K562 (cell line): Measurements from ENCODE around the gene SUPT5H. TPM values are rescaled to one million over a fixed set of nuclear protein-coding genes. Genes with fewer than 3 reads are reported as not detected.

ENCODE experiments used
- ARHGAP35 ChIP-seq: fragments of 450-650 bp; IDR thresholded peaks from 2 replicates; pipeline ENCODE4 v1.6.1; 2018; ENCODE audit not compliant: partially characterized antibody
- BRF1 ChIP-seq: IDR thresholded peaks from 3 replicates; pipeline ENCODE4 v1.6.1; 2011; ENCODE audit warnings: borderline replicate concordance, mild to moderate bottlenecking; ENCODE audit not compliant: insufficient read length; ENCODE audit errors: extremely low read depth
- CHCHD3 ChIP-seq: fragments of 250-450 bp; sonication (Bioruptor Pico); IDR thresholded peaks from 2 replicates; pipeline ENCODE4 v2.1.2; 2022; ENCODE audit warnings: mild to moderate bottlenecking
- KLF10 ChIP-seq: fragments of 250-450 bp; sonication (Bioruptor Pico); IDR thresholded peaks from 2 replicates; pipeline ENCODE4 v1.6.1; 2021; ENCODE audit warnings: matching md5 sums
- LEF1 ChIP-seq: fragments of 450-650 bp; IDR thresholded peaks from 2 replicates; pipeline ENCODE4 v1.6.1; 2016; ENCODE audit warnings: mild to moderate bottlenecking
- polyA plus RNA-seq, 8 experiments: library from polyadenylated mRNA; depleted of rRNA in 4 of 8; stranded (reverse) in 5 of 8; unstranded in 3 of 8; fragments of >200 nt; fragmentation: Nextera tagmentation in 2 of 8; fragmentation: Illumina TruSeq in 1 of 8; extraction: Ambion mirVana in 2 of 8; extraction: Trizol in 1 of 8; gene quantifications; 2 replicates each; pipeline versions ENCODE4 v1.2.1 to v1.2.3, GENCODE V29; 2011 to 2014; ENCODE audit warnings: inconsistent platforms in 1 of 8, missing spikeins in 1 of 8
- total RNA-seq, 7 experiments: library from RNA; depleted of rRNA in 6 of 7; stranded (reverse); fragments of >200 nt in 6 of 7; fragmentation: Illumina TruSeq in 2 of 7; extraction: Trizol in 2 of 7; gene quantifications; 2 replicates each; pipeline versions ENCODE4 v1.2.1 to v1.2.3, GENCODE V29; 2011 to 2021; ENCODE audit warnings: low replicate concordance in 1 of 7
- TF ChIP-seq, protein P1 (sequence below): sonication (generic); formaldehyde crosslinking; IDR thresholded peaks from 2 replicates; pipeline ENCODE4 v1.8.0; 2022; ENCODE audit warnings: mild to moderate bottlenecking, missing genetic modification reagents
- TF ChIP-seq, protein P2 (sequence below), 2 experiments: IDR thresholded peaks in 1 of 2; conservative IDR thresholded peaks in 1 of 2; 2 replicates each; pipeline ENCODE4 v1.6.1; 2016; ENCODE audit warnings: low read depth in 2 of 2, mild to moderate bottlenecking in 1 of 2, missing compliant biosample characterization in 1 of 2, missing genetic modification characterization in 1 of 2, moderate library complexity in 1 of 2
- TF ChIP-seq, protein P3 (sequence below), 2 experiments: fragments of 450-650 bp in 1 of 2; sonication (generic) in 1 of 2; formaldehyde crosslinking in 1 of 2; IDR thresholded peaks; 2 replicates each; pipeline versions ENCODE4 v1.7.1 to v1.9.0; 2016 to 2022; ENCODE audit warnings: inconsistent platforms in 1 of 2, mild to moderate bottlenecking in 1 of 2, missing genetic modification reagents in 1 of 2

The SUPT5H gene
- total and polyA plus RNA-seq, 9 of the 15 experiments (the other 6 are each of a cell fraction or from before 2014, with no cell fraction given) = 13.3 to 85.9 (median 35.9) TPM

DNA sequence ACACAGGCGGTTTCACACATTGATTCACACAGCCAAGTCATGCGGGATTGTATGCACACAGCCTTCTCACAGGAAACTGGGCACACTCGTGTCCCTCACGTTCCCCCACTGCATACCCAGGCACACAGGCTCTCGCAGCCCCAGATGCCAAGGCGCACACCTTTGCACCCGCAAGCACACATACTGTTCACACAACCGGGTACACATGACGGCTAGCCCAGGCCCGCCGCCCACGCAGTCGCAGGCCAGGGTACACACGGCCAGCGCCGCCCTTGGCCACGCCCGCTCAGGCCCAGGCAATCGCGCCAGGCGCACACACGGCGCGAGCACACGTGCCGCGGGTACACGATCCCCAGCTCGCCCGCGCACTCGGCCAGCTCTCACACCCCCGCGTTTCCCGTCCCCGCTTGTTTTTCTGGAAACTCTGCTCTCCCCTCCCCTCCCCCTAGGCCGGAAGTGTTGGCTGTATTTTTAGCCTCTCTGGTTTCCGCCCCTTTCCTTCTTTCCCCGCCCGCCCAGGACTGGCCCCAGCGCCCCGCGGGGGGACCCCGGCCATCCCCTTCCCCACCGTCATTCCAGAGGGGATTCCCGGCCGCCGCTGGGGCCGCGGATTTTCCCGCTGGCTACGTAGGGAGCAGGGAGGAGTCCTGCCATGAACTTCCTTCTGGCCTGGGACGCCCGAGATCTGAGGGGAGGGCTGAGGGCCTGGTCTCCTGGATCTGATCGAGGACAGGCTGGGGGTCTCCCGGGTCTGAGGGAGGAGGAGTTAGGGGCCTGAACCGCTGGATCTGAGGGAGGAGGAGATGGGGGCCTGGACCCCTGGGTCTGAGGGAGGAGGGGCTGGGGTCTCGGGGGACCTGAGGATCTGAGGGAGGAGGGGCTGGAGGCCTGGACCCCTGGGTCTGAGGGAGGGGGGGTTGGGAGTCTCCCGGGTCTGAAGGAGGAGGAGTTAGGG, 42.8 kb upstream of the SUPT5H start (continued):
- TF ChIP-seq, protein P1, sequence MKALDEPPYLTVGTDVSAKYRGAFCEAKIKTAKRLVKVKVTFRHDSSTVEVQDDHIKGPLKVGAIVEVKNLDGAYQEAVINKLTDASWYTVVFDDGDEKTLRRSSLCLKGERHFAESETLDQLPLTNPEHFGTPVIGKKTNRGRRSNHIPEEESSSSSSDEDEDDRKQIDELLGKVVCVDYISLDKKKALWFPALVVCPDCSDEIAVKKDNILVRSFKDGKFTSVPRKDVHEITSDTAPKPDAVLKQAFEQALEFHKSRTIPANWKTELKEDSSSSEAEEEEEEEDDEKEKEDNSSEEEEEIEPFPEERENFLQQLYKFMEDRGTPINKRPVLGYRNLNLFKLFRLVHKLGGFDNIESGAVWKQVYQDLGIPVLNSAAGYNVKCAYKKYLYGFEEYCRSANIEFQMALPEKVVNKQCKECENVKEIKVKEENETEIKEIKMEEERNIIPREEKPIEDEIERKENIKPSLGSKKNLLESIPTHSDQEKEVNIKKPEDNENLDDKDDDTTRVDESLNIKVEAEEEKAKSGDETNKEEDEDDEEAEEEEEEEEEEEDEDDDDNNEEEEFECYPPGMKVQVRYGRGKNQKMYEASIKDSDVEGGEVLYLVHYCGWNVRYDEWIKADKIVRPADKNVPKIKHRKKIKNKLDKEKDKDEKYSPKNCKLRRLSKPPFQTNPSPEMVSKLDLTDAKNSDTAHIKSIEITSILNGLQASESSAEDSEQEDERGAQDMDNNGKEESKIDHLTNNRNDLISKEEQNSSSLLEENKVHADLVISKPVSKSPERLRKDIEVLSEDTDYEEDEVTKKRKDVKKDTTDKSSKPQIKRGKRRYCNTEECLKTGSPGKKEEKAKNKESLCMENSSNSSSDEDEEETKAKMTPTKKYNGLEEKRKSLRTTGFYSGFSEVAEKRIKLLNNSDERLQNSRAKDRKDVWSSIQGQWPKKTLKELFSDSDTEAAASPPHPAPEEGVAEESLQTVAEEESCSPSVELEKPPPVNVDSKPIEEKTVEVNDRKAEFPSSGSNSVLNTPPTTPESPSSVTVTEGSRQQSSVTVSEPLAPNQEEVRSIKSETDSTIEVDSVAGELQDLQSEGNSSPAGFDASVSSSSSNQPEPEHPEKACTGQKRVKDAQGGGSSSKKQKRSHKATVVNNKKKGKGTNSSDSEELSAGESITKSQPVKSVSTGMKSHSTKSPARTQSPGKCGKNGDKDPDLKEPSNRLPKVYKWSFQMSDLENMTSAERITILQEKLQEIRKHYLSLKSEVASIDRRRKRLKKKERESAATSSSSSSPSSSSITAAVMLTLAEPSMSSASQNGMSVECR (CRISPR knock-in tag) = 0 out of 2 replicates have a peak, but pooled peaks have one; percentile 55
- TF ChIP-seq KLF10 (CRISPR knock-in tag) = no peak
- no peak for TF ChIP-seq BRF1
- peak; percentile 90 for TF ChIP-seq LEF1
- TF ChIP-seq, protein P2, sequence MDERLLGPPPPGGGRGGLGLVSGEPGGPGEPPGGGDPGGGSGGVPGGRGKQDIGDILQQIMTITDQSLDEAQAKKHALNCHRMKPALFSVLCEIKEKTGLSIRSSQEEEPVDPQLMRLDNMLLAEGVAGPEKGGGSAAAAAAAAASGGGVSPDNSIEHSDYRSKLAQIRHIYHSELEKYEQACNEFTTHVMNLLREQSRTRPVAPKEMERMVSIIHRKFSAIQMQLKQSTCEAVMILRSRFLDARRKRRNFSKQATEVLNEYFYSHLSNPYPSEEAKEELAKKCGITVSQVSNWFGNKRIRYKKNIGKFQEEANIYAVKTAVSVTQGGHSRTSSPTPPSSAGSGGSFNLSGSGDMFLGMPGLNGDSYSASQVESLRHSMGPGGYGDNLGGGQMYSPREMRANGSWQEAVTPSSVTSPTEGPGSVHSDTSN (CRISPR knock-in tag; IDR thresholded peaks at IDR 0.05; ENCODE audit: low read depth) = no peak
- TF ChIP-seq, protein P2 (tag; conservative IDR thresholded peaks at IDR 0.05; ENCODE audit: low read depth) = no peak
- TF ChIP-seq, protein P3, sequence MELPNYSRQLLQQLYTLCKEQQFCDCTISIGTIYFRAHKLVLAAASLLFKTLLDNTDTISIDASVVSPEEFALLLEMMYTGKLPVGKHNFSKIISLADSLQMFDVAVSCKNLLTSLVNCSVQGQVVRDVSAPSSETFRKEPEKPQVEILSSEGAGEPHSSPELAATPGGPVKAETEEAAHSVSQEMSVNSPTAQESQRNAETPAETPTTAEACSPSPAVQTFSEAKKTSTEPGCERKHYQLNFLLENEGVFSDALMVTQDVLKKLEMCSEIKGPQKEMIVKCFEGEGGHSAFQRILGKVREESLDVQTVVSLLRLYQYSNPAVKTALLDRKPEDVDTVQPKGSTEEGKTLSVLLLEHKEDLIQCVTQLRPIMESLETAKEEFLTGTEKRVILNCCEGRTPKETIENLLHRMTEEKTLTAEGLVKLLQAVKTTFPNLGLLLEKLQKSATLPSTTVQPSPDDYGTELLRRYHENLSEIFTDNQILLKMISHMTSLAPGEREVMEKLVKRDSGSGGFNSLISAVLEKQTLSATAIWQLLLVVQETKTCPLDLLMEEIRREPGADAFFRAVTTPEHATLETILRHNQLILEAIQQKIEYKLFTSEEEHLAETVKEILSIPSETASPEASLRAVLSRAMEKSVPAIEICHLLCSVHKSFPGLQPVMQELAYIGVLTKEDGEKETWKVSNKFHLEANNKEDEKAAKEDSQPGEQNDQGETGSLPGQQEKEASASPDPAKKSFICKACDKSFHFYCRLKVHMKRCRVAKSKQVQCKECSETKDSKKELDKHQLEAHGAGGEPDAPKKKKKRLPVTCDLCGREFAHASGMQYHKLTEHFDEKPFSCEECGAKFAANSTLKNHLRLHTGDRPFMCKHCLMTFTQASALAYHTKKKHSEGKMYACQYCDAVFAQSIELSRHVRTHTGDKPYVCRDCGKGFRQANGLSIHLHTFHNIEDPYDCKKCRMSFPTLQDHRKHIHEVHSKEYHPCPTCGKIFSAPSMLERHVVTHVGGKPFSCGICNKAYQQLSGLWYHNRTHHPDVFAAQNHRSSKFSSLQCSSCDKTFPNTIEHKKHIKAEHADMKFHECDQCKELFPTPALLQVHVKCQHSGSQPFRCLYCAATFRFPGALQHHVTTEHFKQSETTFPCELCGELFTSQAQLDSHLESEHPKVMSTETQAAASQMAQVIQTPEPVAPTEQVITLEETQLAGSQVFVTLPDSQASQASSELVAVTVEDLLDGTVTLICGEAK (IDR thresholded peaks at IDR 0.05) = peak; percentile 58; the same call in 1 of the 2 replicates
- TF ChIP-seq, protein P3 (CRISPR knock-in tag; IDR thresholded peaks at IDR 0.05) = no peak
- no peak for TF ChIP-seq CHCHD3 (CRISPR knock-in tag)
- TF ChIP-seq ARHGAP35 = no peak
